Activated CD4-positive, alpha-beta memory T cell treated with anti-CD3 and anti-CD28 coated beads for 36 hours (primary cell): ENCODE data around the gene GPR156. TPM values are rescaled to one million over a fixed set of nuclear protein-coding genes. Genes with fewer than 3 reads are reported as not detected.

ENCODE experiments used
- CTCF ChIA-PET: fragments of 350-600 bp; sonication (Branson Sonifier 250); formaldehyde crosslinking; loops from one replicate; lab custom pipeline; 2021; ENCODE audit warnings: antibody characterized with exemption, inconsistent platforms; lab: Charles Lee
- POLR2A ChIA-PET: fragments of 350-600 bp; sonication (Branson Sonifier 250); formaldehyde crosslinking; loops from one replicate; lab custom pipeline; 2021; ENCODE audit warnings: antibody characterized with exemption; lab: Charles Lee
- DNase-seq: peaks from one replicate; pipeline ENCODE4 v3.0.0-alpha.2; 2020
- H3K27ac Mint-ChIP-seq: one replicate; pipeline ENCODE4 v1.8.0; 2021; ENCODE audit warnings: mixed read lengths
- H3K27me3 Mint-ChIP-seq: one replicate; pipeline ENCODE4 v1.8.0; 2021; ENCODE audit warnings: mixed read lengths
- H3K36me3 Mint-ChIP-seq: one replicate; pipeline ENCODE4 v1.8.0; 2021; ENCODE audit warnings: mixed read lengths
- H3K4me1 Mint-ChIP-seq: one replicate; pipeline ENCODE4 v1.8.0; 2021; ENCODE audit warnings: low read depth, mixed read lengths
- H3K4me3 Mint-ChIP-seq: one replicate; pipeline ENCODE4 v1.8.0; 2021; ENCODE audit warnings: mild to moderate bottlenecking, mixed read lengths
- H3K9me3 Mint-ChIP-seq: one replicate; pipeline ENCODE4 v1.8.0; 2021; ENCODE audit warnings: mixed read lengths
- intact Hi-C: fragments of 100-400 bp; cut with micrococcal nuclease; formaldehyde crosslinking; loops from one replicate; pipeline ENCODE4 v1.15.1; 2023
- total RNA-seq, 2 experiments: library from RNA; stranded (reverse); gene quantifications; one replicate each; pipeline ENCODE4 v1.2.3, GENCODE V29; 2021

Gene GPR156
- total RNA-seq, 2 experiments from 2014 or later: not detected

DNA sequence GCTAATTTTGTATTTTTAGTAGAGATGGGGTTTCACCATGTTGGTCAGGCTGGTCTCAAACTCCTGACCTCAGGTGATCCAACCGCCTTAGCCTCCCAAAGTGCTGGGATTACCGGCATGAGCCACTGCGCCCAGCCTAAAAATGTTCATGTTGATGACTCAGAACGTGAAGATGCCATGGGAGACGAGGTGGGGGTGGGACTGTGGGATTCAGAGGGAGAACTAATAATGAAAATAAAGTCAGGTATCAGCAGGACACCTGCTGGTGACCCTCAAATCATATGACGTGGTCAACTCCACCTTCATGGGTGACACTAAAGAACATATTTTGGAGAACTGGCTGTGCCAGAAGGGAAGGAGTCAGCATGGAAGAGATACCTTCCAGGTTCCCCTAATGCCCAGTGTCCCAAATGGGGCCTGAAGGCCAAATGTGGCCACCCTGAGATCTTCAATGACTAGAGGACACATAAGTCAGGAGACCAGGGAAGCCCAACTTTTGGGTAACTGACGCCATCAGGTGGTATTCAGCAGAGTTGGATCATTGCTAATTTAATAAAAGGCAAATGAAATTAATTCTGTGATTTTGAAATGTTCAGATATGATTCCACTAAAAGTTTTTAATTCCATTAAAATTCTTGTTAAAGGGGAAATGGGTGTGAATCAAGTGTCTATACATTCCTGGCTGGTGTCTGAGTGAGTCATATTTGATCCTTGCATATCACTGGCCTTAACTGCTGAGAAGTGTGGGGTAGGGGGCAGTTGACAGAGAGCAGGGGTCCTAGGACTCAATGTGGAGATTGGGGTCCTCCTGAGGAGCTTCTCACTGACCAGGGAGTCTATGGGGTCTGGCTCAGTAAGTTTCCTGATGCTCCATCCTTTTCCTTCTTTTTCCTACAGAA, 102.2 kb downstream of the GPR156 start:
- no peak for DNase-seq
- Mint-ChIP-seq H3K9me3 (no peaks in the 10 kb centered on the region), H3K4me1 (no peaks in the 10 kb centered on the region), H3K36me3 (no peaks in the 10 kb centered on the region), H3K4me3 (no peak overlapping the region), H3K27me3 (peaks cover 4% of the 10 kb centered on the region), H3K27ac (no peak overlapping the region)
- intact Hi-C loops: loop anchor here (2.0 to 5.0 kb wide), 2 partner anchors 290 to 361 kb away; no protein-coding TSS in a partner anchor
- CTCF ChIA-PET: interaction anchor here (1.2 to 1.5 kb wide), 2 partner anchors 291 kb away, joined by 4 to 14 read pairs; no protein-coding TSS in a partner anchor
- POLR2A ChIA-PET: no interaction called here

- H3K27me3 Mint-ChIP-seq: peaks cover 6% of the 10 kb centered on the region
- H3K9me3 Mint-ChIP-seq: no peaks in the 10 kb centered on the region
- CTCF ChIA-PET: interaction anchor here (1.1 to 1.2 kb wide), 2 partner anchors 290 to 352 kb away, joined by 3 to 4 read pairs; no protein-coding TSS in a partner anchor
- H3K27ac Mint-ChIP-seq: no peak overlapping the region
- intact Hi-C loops: loop anchor here (2.0 to 5.0 kb wide), 2 partner anchors 289 to 359 kb away; no protein-coding TSS in a partner anchor
- no peak for DNase-seq
- no peaks in the 10 kb centered on the region for H3K4me1 Mint-ChIP-seq
- H3K36me3 Mint-ChIP-seq: no peaks in the 10 kb centered on the region
- no peak overlapping the region for H3K4me3 Mint-ChIP-seq
- POLR2A ChIA-PET: no interaction called here
Observed at GRCh38 chr3:120181632-120182031, 103.4 kb downstream of the GPR156 start.

DNA sequence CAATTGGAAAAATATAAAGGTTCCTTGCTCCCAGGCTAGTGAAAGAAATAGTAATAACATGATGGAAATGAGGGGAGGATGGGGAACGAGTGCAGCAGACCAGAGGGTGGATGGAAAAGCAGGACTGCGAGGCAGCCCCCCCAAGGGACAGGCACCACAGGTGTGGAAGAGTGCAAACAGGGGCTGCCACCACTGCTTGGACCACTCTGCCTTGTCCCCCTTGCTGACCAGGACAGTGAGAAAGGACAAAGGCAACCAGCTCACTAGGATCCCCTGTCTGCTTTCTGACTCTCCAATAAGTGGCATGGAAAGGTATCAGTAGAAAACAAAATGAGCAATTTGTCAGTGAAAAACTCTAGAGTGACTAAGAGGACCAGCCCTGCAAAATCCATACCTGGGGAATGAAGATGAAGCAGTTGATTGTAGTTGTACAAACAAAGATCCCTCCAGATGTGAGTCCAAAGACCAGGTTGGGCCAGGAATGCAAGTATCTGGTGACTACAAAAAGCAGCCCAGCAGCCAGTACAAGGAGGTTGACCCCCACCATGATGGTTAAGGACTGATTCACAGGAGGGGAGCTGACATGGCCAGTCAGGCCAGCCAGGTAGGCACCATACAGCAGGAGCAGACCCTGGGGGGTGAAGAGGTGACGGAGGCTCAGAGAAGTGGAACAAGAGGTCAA, 104.2 kb downstream of the GPR156 start:
- intact Hi-C loops: loop anchor here (5.0 kb wide), 1 partner anchor 359 kb away; no protein-coding TSS in a partner anchor

GRCh38 chr3:120177707-120178306, 107.2 kb downstream of the GPR156 start:
- Mint-ChIP-seq H3K36me3 (no peaks in the 10 kb centered on the region), H3K9me3 (no peaks in the 10 kb centered on the region), H3K4me3 (no peak overlapping the region), H3K27me3 (peaks cover 2% of the 10 kb centered on the region), H3K27ac (no peak overlapping the region), H3K4me1 (no peaks in the 10 kb centered on the region)
- intact Hi-C loops: no loop called here
- POLR2A ChIA-PET: no interaction called here
- DNase-seq: no peak
- CTCF ChIA-PET: no interaction called here

More for the DNA sequence above, 104.2 kb downstream of the GPR156 start:
- Mint-ChIP-seq H3K4me1 (no peaks in the 10 kb centered on the region), H3K36me3 (no peaks in the 10 kb centered on the region), H3K9me3 (no peaks in the 10 kb centered on the region), H3K27me3 (peaks cover 6% of the 10 kb centered on the region), H3K4me3 (no peak overlapping the region), H3K27ac (no peak overlapping the region)
- CTCF ChIA-PET: interaction anchor here (1.1 kb wide), 1 partner anchor 351 kb away, joined by 3 read pairs; no protein-coding TSS in a partner anchor
- DNase-seq: no peak
- POLR2A ChIA-PET: no interaction called here

DNA sequence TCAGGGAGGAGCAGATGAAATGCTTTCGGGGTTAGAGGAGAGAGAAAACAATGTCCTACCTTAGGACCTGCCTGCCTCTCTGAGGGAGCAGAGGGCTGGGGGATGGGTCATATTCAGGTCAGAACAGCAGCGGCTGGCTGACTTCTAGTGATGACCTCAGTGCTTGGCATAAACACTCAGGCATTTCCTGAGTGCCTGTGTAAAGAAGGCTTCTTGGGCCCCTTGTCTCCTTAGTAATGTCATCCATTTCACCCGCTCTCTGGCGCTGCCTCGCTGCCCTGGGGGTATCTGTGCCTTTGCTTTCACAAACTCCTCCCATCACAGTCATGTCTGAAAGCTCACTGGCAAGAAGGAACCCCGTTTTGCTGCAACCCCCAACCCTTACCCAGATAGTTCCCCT, 107.9 kb downstream of the GPR156 start:
- Mint-ChIP-seq H3K36me3 (no peaks in the 10 kb centered on the region), H3K27me3 (peaks cover 2% of the 10 kb centered on the region), H3K4me3 (no peak overlapping the region), H3K9me3 (no peaks in the 10 kb centered on the region), H3K4me1 (no peaks in the 10 kb centered on the region), H3K27ac (no peak overlapping the region)
- DNase-seq: no peak
- CTCF ChIA-PET: no interaction called here
- POLR2A ChIA-PET: no interaction called here
- intact Hi-C loops: no loop called here

GRCh38 chr3:120174811-120175539, 110.0 kb downstream of the GPR156 start:
- ChIA-PET POLR2A (no interaction called here), CTCF (interaction anchor here (1.1 kb wide), 1 partner anchor 28 kb away, joined by 3 read pairs; no protein-coding TSS in a partner anchor)
- Mint-ChIP-seq H3K9me3 (no peaks in the 10 kb centered on the region), H3K27me3 (peaks cover 2% of the 10 kb centered on the region), H3K4me3 (no peak overlapping the region), H3K27ac (no peak overlapping the region), H3K36me3 (no peaks in the 10 kb centered on the region), H3K4me1 (no peaks in the 10 kb centered on the region)
- no peak for DNase-seq
- intact Hi-C loops: no loop called here

GRCh38 chr3:120173056-120173675, 111.9 kb downstream of the GPR156 start:
- no peak for DNase-seq
- Mint-ChIP-seq H3K27ac (no peak overlapping the region), H3K4me3 (no peak overlapping the region), H3K4me1 (no peaks in the 10 kb centered on the region), H3K27me3 (peaks cover 2% of the 10 kb centered on the region), H3K9me3 (no peaks in the 10 kb centered on the region), H3K36me3 (no peaks in the 10 kb centered on the region)
- intact Hi-C loops: no loop called here
- POLR2A ChIA-PET: no interaction called here
- CTCF ChIA-PET: interaction anchor here (0.9 to 2.0 kb wide), 2 partner anchors 244 to 281 kb away, joined by 3 to 7 read pairs; no protein-coding TSS in a partner anchor

- Mint-ChIP-seq H3K27me3 (no peaks in the 10 kb centered on the region), H3K4me1 (no peaks in the 10 kb centered on the region), H3K4me3 (no peak overlapping the region), H3K9me3 (no peaks in the 10 kb centered on the region), H3K36me3 (no peaks in the 10 kb centered on the region), H3K27ac (no peak overlapping the region)
- ChIA-PET CTCF (interaction anchor here (2.0 kb wide), 1 partner anchor 280 kb away, joined by 7 read pairs; no protein-coding TSS in a partner anchor), POLR2A (no interaction called here)
- DNase-seq: no peak
- intact Hi-C loops: no loop called here
Observed at GRCh38 chr3:120172070-120172469, 113.0 kb downstream of the GPR156 start.

DNA sequence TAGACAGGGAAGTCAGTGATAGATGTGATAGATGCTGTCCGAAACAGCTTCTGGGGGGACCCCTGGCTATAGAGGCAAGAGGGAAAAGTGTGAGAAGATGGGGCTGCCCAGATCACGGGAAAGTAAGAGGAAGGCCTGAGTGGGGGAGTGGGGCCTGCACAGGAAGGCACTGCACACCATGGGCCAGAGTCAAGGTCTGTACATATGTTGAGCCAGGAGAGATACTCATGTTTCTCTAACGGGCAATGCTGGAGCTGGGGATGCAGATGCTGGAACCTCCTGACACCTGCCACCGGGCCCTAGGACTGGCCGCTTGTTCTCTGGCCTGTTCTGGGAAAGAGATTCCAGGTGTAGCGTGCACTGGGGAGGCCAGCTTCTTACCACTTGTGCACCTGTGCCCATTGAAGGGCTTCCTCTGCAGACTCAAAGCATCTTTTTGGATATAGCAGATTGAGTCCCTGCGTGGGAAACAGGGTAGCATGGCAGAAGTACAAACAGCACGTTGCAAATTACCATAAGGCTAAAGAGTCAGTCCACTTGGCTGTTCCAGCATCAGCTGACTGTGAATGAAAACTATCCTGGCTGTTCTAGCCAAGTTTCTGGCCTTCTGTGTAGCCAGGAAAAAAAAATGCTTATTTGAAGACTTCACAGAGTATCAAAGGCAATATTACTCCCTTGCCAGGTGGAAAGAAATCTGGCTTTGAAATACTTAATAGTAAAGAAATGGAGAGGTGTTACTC, 113.7 kb downstream of the GPR156 start:
- Mint-ChIP-seq H3K4me1 (no peaks in the 10 kb centered on the region), H3K27ac (no peak overlapping the region), H3K4me3 (no peak overlapping the region), H3K9me3 (no peaks in the 10 kb centered on the region), H3K36me3 (no peaks in the 10 kb centered on the region), H3K27me3 (no peaks in the 10 kb centered on the region)
- intact Hi-C loops: no loop called here
- CTCF ChIA-PET: no interaction called here
- no peak for DNase-seq
- POLR2A ChIA-PET: no interaction called here

- no peaks in the 10 kb centered on the region for H3K27me3 Mint-ChIP-seq
- no peak overlapping the region for H3K27ac Mint-ChIP-seq
- POLR2A ChIA-PET: no interaction called here
- no peaks in the 10 kb centered on the region for H3K36me3 Mint-ChIP-seq
- DNase-seq: peak; percentile 38
- no peak overlapping the region for H3K4me3 Mint-ChIP-seq
- CTCF ChIA-PET: no interaction called here
- no peaks in the 10 kb centered on the region for H3K9me3 Mint-ChIP-seq
- no peaks in the 10 kb centered on the region for H3K4me1 Mint-ChIP-seq
- intact Hi-C loops: no loop called here
Observed at GRCh38 chr3:120170223-120170622, 114.8 kb downstream of the GPR156 start.

- CTCF ChIA-PET: no interaction called here
- no peaks in the 10 kb centered on the region for H3K4me1 Mint-ChIP-seq
- DNase-seq: no peak
- POLR2A ChIA-PET: no interaction called here
- H3K4me3 Mint-ChIP-seq: no peak overlapping the region
- H3K27ac Mint-ChIP-seq: no peak overlapping the region
- no peaks in the 10 kb centered on the region for H3K27me3 Mint-ChIP-seq
- H3K36me3 Mint-ChIP-seq: no peaks in the 10 kb centered on the region
- intact Hi-C loops: no loop called here
- no peaks in the 10 kb centered on the region for H3K9me3 Mint-ChIP-seq
Observed at GRCh38 chr3:120169407-120169806, 115.6 kb downstream of the GPR156 start.
